ENCODE data around the gene STC2.

DNA sequence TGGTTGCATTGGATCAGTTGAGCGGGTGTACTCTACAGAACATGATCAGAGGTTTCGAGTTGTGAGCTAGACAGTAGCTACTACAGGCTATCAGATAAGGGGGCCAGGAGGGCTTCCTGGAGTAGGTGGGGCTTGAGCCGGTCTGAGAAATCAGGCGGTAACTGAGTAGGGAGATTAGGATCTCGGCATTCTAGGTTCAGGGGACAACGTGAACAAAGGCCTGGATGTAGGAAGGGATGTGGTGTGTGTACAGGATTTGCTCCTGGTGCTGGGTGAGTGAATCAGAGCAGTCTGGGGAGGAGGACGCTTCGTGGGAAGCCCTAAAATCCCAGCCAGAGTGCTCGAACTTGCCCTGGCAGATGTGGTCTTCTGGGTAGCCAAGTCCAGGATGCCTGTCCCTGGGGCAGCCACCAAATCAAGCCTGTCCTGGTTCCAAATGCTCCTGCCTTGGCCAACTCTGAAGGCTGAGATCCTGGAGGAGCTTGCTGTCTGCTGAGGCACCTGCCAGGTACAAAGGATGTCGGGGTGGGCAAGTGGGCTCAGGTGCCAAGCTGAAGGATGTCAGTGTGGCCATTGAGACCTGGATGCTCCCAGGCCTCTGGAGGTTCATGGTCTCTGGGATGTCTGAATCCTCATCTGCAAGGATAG, 33.4 kb downstream of the STC2 start:
- TF ChIP-seq SP4 (IDR thresholded peaks at IDR 0.05; ENCODE audit: low read length) (no peak), HDAC2 (IDR thresholded peaks at IDR 0.05; ENCODE audit: borderline replicate concordance in 1 of 2, low read depth in 2 of 2, low read length in 2 of 2) (no peak), SRF (IDR thresholded peaks at IDR 0.05; ENCODE audit: low read depth, low read length) (no peak), CBX8 (IDR thresholded peaks at IDR 0.05; ENCODE audit: borderline replicate concordance, low read depth, low read length) (no peak)
- TF ChIP-seq, protein P1, sequence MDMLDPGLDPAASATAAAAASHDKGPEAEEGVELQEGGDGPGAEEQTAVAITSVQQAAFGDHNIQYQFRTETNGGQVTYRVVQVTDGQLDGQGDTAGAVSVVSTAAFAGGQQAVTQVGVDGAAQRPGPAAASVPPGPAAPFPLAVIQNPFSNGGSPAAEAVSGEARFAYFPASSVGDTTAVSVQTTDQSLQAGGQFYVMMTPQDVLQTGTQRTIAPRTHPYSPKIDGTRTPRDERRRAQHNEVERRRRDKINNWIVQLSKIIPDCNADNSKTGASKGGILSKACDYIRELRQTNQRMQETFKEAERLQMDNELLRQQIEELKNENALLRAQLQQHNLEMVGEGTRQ (IDR thresholded peaks at IDR 0.05; ENCODE audit: low read length) = no peak
- TF ChIP-seq, protein P2, sequence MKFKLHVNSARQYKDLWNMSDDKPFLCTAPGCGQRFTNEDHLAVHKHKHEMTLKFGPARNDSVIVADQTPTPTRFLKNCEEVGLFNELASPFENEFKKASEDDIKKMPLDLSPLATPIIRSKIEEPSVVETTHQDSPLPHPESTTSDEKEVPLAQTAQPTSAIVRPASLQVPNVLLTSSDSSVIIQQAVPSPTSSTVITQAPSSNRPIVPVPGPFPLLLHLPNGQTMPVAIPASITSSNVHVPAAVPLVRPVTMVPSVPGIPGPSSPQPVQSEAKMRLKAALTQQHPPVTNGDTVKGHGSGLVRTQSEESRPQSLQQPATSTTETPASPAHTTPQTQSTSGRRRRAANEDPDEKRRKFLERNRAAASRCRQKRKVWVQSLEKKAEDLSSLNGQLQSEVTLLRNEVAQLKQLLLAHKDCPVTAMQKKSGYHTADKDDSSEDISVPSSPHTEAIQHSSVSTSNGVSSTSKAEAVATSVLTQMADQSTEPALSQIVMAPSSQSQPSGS (IDR thresholded peaks at IDR 0.05; ENCODE audit: low read length) = no peak
- TF ChIP-seq, protein P3, sequence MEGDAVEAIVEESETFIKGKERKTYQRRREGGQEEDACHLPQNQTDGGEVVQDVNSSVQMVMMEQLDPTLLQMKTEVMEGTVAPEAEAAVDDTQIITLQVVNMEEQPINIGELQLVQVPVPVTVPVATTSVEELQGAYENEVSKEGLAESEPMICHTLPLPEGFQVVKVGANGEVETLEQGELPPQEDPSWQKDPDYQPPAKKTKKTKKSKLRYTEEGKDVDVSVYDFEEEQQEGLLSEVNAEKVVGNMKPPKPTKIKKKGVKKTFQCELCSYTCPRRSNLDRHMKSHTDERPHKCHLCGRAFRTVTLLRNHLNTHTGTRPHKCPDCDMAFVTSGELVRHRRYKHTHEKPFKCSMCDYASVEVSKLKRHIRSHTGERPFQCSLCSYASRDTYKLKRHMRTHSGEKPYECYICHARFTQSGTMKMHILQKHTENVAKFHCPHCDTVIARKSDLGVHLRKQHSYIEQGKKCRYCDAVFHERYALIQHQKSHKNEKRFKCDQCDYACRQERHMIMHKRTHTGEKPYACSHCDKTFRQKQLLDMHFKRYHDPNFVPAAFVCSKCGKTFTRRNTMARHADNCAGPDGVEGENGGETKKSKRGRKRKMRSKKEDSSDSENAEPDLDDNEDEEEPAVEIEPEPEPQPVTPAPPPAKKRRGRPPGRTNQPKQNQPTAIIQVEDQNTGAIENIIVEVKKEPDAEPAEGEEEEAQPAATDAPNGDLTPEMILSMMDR (IDR thresholded peaks at IDR 0.05; ENCODE audit: control extremely low read depth in 1 of 3, insufficient read depth in 1 of 3, low read depth in 1 of 3, low read length in 3 of 3) = no peak
